ENCODE results near the gene SSNA1.

Gene SSNA1

DNA sequence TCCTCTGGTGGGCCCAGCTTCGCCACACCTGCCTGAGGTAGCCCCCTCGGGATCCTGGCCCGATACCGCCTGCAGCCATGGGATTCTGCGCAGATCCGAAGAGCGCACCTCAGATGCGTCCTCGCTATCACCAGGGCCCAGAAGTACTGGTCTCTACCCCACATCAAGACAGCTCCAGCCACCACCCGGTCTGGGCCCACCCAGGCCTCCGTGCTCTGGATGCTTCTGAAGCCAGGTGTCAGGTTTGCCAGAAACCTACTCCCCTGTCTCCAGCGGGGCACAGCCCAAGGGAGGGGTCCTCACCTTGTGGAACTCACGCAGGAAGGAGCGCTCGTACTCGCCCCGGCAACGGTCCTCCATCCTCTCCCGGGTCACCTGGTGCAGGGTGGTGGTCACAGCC is 2.6 kb upstream of the SSNA1 start:
- DNase-seq, result no peak

DNA sequence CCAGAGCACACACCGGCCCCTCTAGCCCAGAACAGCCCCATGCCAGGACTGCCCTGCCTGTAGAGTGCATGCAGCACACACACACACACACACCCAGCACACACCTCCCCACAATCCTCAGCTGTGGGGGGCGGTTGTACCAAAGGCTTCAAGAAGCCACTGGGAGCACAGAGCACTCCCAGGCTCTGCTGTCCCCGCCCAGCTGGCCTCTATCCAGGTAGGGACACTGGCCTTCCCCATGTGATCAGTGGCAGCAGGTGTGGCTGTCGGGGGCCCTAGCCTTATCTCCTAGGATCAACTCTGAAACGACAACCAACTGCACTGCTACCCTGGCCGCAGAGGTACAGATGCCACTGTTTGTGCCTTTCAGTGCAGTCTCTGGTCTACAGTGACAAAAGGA is 2.1 kb upstream of the SSNA1 start:
- DNase-seq, result no peak

DNA sequence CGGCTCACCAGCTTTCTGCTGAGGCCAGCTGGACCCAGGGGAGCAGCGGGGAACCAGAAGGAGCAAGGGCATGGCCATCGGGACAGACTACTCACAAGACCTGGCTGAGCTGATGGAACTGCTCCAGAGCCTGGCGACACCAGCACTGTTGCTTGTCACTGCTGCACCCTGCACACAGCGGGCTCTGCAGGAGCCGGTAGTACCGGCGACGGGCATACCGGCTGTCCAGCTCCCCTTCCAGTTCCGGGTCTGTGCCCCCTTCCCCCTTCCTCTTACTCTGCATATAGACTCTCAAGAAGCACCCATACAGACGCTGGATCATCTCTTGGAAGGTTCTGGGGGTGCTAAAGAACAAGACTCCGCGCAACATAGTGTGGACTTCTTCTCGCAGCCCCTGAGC is 1.1 kb upstream of the SSNA1 start:
- no peak for DNase-seq

DNA sequence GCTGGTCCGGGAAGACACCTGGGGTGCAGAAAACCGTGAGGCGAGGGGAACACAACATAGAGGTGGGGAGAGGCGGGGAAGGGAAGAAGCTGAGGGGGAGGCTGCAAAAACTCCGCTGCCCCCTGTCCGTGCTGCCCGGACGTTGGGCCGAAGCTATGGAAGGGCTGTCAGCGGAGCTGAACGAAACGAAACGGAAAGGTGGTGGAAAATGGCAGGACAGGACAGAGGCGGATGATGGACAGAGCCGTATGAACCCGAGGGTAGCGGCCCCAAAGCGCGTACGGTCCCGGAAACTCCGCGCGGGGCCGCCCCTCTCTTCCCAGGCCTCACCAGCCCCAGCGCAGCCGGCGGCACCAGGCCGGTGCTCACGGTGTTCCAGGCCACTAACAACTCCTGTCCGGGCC is 388 bp upstream of the SSNA1 start:
- DNase-seq, result no peak

DNA sequence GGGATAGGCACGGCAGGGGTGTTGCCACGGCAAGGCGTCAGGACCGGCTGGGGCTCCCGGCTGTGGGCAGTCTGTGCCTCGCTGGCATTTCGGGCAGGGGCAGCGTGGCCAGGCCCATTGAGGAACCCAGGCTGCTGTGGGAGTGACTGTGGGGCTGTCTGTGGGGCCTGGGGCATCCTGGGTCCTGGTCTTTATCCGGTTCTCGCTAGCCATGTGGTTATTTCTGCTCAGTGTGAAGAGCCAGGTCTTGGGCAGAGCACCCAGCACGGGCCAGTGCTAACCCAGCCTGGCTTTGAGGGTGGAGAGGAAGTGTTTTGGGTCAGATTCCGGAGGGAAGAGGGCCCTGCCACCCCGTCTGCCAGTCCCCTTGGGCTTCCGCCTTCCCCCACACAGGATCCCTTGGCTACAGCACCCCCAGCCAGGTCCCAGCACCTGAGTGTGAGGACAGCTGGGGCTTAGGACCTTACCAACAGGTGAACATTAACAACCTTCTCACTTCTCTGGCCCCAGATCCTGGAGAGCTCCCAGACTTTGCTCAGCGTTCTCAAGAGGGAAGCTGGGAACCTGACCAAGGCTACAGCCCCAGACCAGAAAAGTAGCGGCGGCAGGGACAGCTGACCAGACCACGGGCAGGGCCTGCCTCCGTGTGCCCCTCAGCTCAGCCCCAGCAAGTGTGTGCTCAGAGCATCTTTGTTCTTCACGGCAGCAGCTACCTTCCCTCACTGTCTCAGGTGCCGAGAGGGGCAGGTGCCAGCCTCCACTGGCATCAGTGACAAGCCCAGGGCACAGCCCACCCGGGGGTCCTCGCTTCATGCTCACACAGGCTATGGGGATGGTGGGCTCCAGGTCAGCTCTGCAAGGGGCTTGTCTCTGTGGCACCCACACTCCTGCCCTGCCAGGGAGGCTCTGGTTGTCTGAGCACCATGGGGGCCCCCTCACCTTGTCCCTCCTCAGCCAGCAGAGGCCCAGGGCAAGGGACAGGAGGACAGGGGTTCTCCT is 1.1 kb downstream of the SSNA1 start:
- no peak for DNase-seq

DNA sequence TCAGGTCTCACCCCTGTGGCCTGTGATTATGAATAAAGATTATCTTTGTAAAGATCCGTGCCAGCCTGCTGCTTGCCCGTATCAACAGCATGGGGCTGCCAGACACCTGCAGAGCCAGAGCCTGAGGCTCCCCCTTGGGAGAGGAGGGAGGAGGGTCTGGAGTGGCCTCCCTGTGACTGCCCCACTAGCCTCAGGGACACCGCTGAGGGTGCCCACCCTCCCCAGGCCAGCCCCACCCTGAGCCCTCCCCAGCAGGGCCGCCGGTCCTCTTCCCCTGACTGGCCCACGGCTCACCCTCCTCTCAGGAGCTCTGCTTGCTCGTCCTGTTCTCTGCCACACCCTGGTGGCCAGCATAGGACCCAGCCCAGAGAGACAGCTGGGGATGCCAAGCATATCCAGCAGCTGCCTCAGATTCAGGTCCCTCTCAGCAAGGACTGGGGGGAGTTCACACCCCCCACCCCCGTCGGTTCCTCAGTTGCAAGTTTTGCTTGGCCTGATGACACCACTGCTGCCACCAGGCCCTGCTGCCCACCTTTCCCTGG is 1.9 kb downstream of the SSNA1 start:
- DNase-seq, result no peak

DNA sequence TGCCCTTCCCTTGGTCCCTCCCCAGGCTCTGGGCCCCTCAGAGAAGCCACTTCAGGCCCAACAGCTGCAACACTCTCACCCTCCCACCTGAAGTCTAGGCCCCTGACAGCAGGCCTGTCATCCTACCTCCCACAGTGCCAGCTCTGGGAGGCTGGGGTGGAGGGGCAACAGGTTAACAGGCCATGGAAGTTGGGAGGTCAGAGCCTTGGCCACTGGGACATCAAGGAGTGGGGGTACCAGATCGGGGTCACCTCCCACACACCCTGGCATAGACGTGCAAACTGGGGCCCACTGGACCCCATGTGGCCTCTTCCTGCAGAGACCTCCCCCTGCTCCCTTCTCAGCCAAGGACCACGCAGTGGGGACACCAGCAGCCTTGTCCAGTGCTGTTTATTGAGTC is 2.8 kb downstream of the SSNA1 start:
- DNase-seq, result no peak

DNA sequence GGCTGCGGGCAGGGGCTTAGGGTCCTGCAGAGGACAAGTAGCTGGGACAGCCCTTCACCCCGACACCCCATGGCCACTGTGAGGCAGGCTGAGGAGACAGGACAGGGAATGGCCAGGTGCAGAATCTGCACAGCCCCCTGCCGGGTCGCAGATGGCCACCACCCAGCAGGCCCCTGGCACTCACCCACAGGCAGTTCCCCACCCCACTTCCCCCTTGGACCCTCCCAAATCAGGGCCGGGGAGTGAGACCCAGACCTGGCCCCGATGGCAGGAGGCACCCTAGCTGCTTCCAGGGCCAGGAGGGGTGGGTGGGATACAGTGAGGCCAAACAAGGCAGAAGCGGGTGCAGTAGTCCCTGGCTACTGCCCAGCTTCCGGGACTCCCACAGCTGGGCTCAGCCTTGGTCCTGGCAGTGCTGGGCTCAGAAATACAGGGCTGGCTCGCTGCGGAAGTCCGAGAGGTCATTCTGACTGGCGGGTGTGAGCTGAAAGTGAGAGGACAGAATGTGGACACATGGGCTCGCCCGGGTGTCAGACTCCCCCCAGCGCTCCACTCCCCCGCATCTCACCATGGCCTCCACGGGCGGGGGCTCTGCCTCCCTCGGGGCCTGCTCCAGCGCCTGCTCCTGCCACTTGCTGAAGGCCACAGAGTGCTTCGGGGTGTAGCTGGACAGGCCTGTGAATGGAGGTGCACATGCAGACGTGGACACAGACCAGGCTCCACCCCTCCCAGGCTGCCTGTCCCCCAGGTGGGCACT is 3.4 kb downstream of the SSNA1 start:
- no peak for DNase-seq

DNA sequence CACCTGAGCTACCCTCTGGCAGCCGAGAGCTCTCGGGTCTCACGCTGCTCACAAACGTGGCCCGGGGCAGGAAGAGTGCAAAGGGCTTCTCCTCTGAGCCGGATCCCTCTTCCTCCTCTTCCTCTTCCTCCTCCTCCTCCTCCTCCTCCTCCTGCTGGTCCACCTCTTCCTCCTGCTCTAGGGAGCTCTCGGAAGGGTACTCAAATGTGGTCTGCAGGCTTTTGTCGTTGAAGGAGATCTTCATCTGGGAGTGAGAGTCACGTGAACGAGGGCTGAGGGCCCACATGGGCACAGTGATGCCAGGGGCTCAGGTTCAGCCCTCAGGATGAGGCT is 3.9 kb downstream of the SSNA1 start:
- no peak for DNase-seq

DNA sequence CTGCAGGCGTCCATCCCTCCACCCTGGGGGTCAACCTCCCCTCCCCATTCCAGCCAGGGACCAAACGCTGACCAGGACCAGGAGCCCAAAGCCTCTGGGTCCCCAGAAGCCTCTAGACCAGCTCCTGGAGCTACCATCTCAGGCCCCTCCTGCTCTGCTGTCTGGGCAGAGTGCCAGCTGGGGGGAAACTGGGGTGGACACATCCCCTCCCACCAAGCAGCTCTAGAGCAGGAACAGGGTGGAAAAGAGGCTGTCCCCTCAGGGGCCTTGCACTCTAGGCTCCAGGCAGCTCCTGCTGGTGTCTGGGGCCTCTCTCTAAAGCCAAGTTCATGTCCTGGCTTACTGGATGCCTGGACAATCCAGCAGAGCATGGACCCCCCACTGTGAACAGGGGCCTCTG is 4.4 kb downstream of the SSNA1 start:
- DNase-seq, result no peak

DNA sequence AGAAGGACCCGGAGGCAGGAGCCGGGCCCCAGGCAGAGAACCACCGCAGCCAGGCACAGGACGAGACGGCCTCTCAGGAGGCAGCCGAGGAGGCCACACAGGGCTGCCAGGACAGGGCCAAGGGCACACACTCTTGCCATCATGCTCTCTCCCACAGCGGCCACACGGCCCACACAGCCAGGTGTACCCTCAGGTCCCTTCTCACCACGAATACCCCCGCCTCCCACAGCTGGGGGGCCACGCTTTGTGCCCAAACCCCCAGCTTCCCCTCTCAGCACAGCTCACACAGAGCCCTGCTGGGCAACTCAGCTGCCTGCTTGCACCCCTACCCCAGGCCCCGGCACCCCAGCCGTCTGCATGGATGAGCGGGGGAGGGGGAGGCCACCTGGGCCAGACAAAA is 5.3 kb downstream of the SSNA1 start:
- DNase-seq, result no peak

DNA sequence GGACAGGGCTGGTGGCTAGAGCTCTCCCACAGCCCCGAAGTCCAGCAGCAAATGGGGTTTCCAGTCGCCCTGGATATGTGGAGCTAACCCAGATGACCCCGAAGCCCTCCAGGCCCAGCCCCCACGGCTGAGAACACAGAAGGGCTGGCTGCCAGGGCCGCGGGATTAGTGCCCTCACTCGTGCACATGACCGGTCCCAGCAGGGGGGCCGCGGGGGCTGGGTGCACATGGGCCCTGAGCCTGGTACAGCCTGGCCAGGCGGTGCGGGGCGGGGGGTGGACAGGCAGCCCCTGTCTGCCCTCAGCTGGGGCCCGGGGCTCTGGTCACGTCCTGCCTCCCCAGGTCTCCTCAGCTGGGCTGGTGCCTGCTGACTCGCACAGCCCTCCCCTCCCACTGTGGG is 5.9 kb downstream of the SSNA1 start:
- DNase-seq, result no peak

DNA sequence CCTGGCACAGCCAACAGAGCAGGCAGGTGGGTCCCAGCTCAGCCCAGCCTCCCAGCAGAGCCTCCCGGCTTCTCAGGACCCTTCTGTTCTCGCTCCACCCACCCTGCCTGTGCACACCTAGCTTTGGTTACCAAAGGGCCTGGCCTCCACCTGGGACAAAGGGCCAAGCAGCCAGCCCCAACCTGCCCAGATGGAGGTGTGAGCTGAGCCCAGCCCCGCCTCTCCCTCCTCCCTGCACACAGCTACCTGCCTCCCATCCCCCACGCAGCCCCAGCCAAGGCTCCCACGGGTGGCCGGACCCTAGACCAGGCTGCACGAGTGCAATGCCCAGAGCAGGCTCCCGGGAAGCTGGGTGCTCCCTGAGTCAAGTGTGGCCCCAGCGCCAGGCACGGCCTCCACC is 6.4 kb downstream of the SSNA1 start:
- DNase-seq, result no peak

DNA sequence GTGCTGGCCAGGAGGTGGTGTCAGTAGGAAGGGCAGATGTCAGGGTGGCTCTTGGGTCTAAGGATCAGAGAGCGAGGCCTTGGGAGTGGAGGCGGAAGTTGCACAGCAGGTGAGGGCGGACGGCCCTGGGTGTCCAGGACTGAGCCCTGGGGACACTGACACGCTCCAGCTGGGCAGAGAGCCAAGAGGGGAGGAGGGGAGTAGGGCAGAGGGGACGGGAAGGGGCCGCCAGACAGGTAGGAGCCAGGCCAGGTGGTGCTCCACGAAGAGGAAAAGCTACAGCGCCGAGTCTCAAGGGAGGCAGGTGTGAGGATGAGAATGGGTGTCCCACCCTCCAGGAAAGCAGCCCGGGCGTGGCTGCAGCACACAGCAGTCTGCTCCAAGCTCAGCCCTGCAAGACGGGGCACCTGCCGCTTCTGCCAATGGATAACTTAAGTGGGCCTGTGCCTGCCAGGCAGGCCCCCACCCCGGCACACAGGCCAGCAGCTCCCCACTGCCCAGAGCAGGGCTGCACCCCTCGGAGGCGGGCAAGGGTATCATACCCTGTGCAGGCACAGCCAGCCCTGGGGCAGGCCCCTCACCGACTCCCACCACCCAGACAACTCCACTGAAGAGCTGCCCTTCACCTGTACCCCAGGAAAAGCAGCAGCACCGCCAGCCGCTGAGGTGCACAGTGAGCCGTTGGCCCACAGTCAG is 7.2 kb downstream of the SSNA1 start:
- DNase-seq, result no peak

DNA sequence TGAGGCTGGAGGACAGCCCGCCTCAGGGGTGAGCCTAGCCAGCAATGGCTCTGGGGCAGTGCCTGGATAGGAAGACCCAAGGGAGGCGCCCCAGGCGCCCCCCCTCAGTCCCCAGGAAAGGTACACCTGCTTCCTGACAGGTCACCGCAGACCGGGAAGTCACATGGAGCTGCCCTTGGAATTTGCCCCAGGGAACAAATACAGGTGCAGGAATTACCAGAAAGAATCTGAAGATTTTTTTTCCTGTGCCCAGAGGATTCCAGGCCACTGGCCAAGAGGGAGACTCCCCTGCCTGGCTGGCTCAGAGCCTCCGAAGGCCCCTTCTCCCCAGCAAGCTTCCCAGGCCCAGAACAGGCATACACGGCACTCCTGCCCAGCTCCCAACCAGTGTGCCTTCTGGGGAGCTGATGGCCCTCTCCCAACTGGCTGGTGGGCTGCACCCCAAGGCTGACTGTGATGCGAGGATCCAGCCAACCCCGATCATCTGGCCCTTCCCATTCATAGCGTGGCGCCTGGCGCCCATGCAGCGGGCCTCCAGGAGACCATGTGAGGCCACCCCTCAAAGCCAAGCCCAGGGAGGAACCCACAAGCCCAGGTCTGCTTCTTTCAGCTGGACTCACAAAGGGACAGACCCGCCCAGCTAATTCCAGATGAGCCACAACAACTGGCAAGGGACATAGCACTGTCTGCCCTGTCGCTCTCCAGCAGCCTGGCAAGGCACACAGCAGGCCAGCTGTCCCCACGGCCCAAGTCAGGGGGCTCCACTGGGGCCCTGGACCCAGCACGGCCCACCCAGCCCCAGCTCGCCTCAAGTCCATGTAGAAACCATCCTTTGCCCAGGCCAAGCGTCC is 9.8 kb downstream of the SSNA1 start:
- no peak for DNase-seq

DNA sequence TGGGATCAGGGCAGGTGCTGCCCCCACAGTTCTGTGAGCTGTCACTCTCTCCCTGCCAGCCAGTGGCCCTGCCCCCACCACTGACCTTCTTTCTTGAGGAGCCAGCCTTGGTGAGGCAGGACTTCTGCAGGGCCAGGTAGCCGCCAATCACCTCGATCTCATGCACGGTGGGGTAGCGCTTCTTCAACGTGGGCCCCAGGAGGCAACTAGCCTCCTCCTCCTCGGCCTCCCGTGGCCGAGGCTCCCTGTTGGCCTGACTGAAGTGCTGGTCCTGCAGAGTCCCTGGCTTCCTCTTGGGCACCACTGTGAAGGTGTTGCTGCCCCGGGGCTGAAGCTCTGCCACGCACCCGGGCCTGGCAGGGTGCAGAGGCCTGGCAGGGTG is 10.4 kb downstream of the SSNA1 start:
- DNase-seq, result no peak

DNA sequence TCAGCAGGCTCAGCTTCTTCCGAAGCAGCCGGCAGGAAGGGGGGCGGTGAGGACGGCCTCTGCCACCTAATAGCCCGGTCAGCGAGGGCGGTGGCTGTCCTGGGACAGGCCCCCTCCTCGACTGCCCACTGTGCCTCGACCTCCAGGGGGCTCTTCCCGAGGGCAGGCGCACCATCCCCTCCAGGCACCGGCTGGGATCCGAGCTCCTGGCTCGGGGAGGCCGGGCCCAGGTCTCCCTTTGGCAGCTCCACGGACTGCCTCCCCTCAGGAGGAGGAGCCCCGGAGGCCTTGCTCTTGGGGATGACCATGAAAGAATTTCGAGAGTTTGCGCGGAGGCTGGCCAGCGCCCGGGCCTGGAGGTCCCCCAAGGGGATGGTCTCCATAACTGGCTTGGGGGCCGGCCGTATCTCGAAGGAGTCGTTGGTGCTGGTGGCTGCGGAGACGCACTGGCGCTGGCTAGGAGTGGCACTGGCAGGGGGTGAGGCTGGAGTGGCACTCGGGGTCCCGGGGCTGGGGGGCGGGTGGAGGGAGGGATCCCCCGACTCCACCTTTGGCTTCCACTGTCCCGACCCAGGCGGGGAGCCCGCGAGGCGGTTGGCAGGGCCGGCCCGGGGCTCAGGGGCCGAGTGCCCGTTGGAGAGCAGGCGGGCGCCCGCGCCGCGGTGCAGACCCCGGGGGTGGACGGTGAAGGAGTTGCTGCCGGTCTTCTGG is 11.1 kb downstream of the SSNA1 start:
- DNase-seq, result peak in 1 of 2 experiments; percentile 40

DNA sequence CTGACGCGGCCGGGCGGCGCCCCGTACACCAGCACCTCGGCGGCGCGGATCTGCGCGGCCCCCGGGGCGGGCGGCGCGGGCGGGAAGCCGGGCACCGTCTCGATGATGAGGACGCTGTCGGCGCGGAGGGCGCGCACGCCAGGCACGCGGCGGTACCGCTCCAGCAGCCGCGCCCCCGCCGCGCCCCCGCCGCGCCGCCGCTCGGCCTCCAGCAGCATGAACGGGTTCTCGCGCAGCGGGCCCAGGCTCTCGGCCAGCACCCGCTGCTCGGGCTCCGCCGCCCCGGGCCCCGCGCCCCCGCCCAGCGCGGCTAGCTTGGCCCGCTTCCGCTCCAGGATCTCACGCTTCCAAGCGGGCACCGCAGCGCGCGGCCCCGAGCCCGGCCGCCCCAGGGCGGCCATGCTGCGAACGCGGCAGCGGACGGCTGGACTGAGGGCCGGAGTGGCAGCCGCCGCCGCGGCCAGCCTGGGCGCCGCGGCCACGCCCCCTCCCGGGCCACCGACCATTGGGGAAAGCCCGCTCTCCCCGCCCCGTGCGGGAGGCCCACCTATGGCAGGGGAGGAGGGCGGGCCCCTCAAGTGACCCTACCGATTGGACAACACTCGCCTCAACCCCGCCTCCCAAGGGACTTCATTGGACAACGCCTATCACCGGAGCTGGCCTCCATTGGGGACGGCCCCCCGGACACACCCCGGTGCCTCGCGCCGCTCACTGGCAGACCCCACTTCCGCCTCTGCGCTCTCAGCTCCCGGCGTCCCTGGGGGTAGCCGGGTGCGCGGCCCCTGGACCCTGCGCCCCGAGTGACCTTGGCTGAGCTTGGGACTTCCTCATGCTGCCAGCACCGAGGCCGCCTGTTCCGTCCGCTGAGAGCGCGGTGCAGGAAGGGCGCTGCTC is 12.1 kb downstream of the SSNA1 start, which contains the start of gene TPRN:
TSS of gene TPRN (minus strand) at position 431 of the 894 bp plus-strand sequence. CDS start at position 401, 30 bp downstream.
- peak; percentile 99 for DNase-seq

DNA sequence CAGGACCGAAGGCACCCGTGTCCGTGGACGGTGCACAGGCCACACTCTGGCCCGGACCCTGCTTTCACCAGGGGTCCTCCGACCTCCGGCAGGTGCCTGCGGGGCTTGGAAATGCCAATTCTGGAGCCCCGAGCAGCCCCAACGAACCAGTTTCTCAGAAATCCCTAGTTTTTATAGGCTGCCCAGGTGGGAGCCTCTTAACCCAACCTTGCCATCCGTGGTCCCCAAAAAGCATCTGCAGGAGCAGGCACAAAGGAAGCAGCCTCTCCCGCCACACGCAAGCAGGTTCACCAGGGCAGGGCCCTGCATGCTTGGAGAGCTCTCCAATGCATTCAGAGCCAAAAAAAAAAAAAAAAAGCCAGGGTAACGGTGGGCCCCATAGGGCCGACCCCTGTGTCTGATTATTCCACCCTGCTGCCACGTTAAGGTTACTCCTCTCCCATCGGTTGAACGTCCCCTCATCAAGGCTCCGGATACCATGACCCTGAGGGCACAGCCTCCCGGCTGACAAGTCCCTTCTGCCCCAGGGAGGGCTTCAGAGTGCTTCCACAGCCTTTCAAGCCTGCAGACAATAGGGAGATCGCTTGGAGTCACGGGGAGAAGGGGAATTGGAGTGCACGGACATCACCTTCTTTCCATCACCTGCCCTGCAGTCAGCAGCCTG is 12.9 kb downstream of the SSNA1 start:
- no peak for DNase-seq

DNA sequence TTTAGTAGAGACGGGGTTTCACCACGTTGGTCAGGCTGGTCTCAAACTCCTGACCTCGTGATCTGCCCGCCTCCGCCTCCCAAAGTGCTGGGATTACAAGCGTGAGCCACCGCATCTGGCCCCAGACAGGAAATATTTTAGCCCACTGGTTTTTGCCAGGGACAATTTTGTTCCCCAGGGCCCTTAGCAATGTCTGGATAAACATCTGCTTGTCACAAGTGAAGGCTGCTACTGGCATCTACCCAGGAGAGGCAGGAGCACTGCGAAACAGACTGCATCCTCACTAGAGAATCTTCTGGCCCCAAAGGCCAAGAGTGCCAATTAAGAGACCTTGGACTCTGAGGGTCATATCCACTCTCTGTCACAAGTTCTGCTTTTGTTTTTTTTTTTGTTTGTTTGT is 14.5 kb downstream of the SSNA1 start:
- no peak for DNase-seq
